ENCODE results near the gene NPTXR. TPM values are rescaled to one million over a fixed set of nuclear protein-coding genes. Genes with fewer than 3 reads are reported as not detected.

The NPTXR gene
- total and polyA plus RNA-seq, 10 of the 15 experiments (the other 5 are each of a cell fraction or from before 2014, with no cell fraction given), result 0.02 to 0.38 (median 0.07) TPM; not detected in 2

- TF ChIP-seq ZBTB11 (CRISPR knock-in tag; IDR thresholded peaks at IDR 0.05), result no peak
- TF ChIP-seq NR2F1 (conservative IDR thresholded peaks at IDR 0.05), result no peak
- 0 out of 2 replicates have a peak, but pooled peaks have one; percentile 1 for TF ChIP-seq MTA3 (IDR thresholded peaks at IDR 0.05; ENCODE audit: borderline replicate concordance, low read length)
- TF ChIP-seq RFX5 (IDR thresholded peaks at IDR 0.05; ENCODE audit: low read depth, low read length), result no peak
- TF ChIP-seq YBX1 (IDR thresholded peaks at IDR 0.05), result no peak
- no peak for TF ChIP-seq ZNF592 (IDR thresholded peaks at IDR 0.05)
- TF ChIP-seq RUNX3 (IDR thresholded peaks at IDR 0.05; ENCODE audit: low read length), result no peak
- no peak for TF ChIP-seq HSF1 (IDR thresholded peaks at IDR 0.05; ENCODE audit: low read depth, low read length)
- TF ChIP-seq KDM1A (IDR thresholded peaks at IDR 0.05; ENCODE audit: borderline replicate concordance), result no peak
- no peak for TF ChIP-seq CREM (IDR thresholded peaks at IDR 0.05; ENCODE audit: low read depth)
- no peak for TF ChIP-seq SIN3A (IDR thresholded peaks at IDR 0.05; ENCODE audit: low read depth, low read length)
- no peak for TF ChIP-seq ZBED1 (IDR thresholded peaks at IDR 0.05; ENCODE audit: borderline replicate concordance)
- no peak for TF ChIP-seq E4F1 (IDR thresholded peaks at IDR 0.05; ENCODE audit: borderline replicate concordance, partially characterized antibody)
Measured at GRCh38 chr22:38862375-38863329, 18.8 kb upstream of the NPTXR start (continued).

All from GM12878 (cell line).